ENCODE data around the gene KLHL5.

The KLHL5 gene

DNA sequence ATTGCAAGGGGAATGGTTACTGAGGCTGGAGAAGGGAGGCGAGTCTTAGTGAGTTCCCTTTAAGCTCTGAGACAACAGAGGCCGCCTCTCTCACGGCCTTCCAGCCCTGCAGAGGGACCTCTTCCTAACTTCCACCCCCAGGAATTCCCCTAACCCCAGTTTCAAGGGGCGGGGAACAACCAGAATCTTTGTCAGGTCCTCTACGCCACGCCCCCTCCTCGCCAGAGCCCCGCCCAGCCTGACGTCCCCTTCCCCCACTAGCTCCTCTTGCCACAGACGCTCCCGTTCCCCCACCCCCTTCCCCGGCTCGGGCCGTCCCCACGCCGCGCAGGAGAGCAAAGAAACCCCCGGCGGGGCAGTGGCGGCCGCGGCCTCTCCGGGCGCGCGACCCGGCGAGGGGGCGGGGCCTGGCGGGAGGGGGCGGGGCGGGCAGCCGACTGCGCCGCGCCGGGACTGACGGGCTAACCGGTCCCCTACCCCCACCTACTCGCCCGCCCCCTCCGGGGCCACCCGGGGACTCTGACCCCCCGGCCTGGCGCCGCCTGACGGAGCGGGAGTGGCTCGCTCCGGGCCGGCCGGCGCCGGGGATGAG is 17.6 kb upstream of the KLHL5 start:
- in situ Hi-C loops (cut with MboI; ENCODE audit: low sequenced_read_pairs) = no loop called here

DNA sequence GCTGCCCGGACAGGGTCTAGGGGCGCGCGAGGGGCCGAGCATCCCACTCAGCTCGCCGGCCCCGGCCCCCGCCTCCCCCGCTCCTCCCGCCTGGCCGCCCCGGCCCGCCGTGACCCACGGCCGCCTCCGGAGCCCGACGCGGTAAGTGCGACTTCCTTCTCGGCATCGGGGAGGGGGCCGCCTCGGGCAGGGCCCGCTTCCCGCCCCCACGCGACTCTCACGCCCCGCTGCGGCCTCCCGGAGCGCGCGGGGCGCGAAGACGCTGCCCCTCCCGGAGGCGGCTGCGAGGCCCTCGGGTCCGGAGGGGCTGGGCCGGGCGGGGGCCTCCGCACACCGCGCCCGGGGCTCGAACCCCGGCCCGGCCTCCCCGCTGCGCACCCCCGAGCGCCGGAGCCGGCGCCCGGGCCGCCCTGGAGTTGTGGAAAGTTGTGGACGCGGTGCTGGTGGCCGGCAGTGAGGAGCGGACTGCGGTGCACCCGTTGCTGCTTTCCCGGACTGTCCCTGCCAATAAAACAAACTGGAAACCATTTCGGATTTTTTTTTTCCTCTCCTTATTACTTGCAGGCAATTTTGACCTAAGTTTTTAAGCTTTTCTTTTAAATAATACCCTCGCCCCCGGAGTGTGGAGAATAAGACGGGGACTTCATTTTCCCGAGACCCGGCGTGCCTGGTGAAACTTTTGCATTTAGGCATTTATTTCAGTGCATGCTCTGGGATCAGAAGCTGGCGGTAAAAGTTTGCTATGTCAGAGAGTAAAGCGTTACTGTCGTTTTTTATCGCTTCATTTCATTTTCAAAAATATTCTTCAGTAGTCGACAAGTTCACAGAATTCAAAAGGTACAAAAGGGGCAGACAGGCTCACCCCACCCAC is 16.8 kb upstream of the KLHL5 start:
- in situ Hi-C loops (cut with MboI; ENCODE audit: low sequenced_read_pairs) = no loop called here

DNA sequence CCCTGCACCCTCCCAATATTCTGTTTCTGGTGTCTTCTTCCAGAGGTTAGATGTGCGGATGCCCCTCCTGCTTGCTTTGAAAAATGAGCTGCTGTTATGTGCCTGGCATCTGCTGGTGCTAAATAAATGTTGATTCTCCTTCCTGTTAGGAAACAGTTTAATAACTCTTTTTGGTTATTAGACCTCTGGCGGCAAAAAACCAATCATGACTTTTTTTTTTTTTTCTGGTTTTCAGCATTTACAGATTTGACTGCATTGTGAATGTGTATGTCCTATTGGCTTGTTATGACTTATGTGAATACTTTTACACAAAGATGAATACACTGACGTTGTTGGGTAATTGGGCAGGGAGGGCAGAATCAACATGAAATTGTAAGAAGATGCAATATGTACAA is 16.2 kb upstream of the KLHL5 start:
- in situ Hi-C loops (cut with MboI; ENCODE audit: low sequenced_read_pairs) = no loop called here

DNA sequence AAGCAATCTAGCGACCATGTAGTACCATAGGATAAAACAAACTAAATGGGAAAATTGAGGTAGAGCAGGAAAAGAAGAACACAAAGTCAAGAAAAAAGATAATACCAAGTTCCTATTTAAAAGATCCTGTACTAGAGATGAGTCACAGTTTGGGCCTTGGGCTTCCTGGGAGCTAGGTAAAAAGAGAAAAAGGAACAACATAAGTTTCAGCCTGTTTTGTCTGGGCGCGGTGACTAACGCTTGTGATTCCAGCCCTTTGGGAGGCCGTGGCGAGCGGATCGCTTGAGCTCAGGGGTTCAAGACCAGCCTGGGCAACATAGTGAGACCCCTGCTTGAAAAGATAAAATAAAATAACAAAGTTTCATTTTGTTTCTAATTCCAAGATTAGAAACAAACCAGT is 15.8 kb upstream of the KLHL5 start:
- in situ Hi-C loops (cut with MboI; ENCODE audit: low sequenced_read_pairs) = no loop called here

DNA sequence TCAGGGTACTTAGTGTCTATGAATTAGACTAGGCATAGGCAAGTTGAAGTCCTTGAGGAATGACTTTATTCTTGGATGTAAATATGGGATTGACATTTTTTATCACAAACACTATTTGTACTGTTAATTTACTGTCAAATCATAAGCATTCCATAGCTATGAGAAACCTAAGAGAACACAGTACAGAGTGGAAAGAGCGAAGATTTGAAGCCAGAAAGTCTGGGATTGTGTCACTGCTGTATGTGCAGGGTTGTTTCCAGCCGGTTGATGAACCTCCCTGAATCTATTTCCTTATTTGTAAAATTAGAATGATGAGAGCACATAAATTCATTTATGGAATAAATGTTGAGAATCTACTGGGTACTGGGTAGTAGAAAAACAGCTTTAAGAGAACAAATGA is 14.4 kb upstream of the KLHL5 start:
- in situ Hi-C loops (cut with MboI; ENCODE audit: low sequenced_read_pairs) = no loop called here

DNA sequence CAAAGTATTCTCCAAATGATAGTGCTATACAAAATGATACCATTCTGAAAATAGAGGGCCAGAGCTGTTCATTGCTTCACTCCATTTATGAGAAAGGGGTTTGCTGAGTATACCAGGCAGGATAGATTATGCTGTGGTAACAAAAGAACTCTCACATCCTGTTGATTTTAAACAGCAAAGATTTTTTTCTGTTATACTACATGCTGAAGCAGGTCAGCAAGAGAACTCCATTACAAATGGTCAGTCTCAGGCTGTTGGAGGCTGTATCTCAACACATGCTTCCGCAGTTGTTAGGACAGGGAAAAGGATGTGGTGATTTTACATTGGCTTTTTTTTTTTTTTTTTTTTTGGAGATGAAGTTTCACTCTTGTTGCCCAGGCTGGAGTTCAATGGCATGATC is 13.7 kb upstream of the KLHL5 start:
- in situ Hi-C loops (cut with MboI; ENCODE audit: low sequenced_read_pairs) = no loop called here

DNA sequence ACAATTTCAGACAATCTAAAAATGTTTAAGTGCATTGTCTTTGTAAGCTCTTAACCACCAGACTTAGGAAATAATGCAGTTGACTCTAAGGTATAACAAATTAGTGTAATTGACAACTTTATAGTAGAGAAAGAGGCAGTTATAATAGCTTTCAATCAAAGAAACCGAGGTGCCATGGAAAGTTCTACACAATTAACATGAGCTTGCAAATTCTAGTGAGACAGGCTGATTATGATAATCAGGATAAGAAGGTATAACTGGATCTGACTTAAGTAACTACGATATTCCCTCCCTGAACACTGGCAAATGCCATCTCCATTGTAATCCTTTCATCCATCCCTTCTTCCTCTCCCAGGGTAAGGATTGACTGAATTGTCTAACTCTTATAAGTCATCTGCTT is 11.4 kb upstream of the KLHL5 start:
- in situ Hi-C loops (cut with MboI; ENCODE audit: low sequenced_read_pairs) = no loop called here

DNA sequence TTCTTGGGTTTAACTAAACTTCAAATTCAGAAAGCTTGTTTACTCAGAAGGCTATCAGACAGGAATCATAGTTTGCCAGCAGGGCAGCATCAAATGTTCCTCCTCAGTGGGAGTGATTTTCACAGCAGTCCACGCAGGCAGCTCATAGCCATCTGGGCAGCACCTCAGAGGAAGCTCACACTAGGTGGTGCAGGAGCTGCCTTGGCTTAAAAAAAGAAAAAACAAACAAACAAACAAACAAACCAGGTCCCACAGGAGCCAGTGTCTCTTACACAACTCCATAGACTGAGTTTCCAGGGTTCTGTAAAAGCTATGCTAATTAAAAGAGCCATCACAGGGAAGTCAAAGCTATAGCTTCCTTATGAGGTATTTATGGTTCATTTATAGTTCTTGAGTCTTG is 10.5 kb upstream of the KLHL5 start:
- in situ Hi-C loops (cut with MboI; ENCODE audit: low sequenced_read_pairs) = no loop called here

DNA sequence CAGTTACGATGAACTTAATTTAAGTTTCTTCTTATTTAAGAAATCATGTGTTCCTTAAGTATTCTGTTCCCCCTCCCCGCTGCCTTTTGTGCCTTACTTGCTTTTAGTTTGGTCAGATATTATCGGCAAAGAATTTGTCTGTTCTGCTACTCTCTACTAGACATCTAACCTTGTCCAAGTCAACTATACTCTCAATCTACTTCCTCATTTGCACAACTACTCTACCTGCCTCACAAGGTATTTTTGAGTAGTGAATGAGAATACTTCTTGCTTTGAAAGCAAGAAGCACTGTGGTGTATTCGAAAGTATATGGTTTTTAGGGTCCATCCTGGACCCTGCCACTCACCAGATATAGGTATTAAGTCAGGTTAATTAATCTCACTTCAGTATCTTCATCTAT is 8.0 kb upstream of the KLHL5 start:
- in situ Hi-C loops (cut with MboI; ENCODE audit: low sequenced_read_pairs) = no loop called here

DNA sequence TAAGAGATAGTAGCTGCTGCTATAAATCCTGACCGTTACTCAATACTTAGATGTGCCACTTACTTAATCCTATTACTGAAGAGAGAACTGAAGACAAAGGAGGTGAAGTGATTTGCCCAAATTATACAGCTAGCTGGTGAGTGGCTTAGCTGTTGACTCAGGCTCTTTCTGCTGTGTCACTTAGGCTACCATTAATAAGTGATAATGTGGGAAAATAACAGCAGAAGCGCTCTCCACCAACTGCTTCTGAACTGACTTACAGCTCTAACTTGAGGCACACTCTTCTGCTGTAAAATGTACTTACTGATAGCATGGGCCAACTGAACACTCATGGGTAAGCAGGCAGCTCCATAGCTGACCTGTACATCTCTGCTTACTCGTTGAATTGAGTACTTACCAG is 7.5 kb upstream of the KLHL5 start:
- in situ Hi-C loops (cut with MboI; ENCODE audit: low sequenced_read_pairs) = no loop called here

DNA sequence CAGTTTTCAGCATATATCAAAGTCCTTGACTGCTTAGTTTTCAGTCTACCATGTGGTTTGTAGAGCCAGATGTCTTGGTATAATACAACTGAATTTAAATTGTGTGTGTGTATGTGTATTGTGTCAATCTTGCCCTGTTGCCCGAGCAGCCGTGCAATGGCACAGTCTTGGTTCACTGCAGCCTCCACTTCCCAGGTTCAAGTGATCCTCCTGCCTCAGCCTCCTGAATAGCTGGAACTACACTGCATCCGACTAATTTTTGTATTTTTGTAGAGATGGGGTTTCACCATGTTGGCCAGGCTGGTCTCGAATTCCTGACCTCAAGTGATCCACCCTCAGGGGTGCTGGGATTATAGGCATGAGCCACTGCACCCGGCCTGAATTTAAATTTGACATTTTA is 6.0 kb upstream of the KLHL5 start:
- in situ Hi-C loops (cut with MboI; ENCODE audit: low sequenced_read_pairs) = no loop called here

DNA sequence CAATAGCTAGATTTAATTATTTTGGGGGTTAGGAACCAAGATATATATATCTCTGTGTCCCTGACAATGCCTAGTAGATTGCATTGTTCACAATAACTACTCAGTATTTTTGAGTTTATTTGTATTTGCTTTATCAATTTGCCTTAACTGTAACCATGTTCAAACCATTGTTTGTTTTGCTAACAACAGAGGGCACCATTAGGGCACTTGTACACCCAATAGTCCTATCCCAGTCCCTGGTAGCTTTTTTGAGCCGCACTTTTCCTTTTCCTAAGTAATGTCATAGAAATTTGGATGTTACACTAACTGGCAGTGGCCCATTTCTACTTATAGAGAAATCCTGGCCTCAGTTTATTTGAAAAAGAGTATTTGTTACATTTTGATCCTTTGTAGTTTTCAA is 575 bp upstream of the KLHL5 start:
- in situ Hi-C loops (cut with MboI; ENCODE audit: low sequenced_read_pairs) = no loop called here

DNA sequence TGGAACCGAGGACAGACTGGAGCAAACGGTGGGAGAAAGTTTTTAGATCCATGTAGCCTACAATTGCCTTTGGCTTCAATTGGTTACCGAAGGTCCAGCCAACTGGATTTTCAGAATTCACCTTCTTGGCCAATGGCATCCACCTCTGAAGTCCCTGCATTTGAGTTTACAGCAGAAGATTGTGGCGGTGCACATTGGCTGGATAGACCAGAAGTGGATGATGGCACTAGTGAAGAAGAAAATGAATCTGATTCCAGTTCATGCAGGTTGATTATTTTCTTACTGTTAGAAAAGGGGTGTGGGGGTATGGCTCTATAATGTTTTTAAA is 702 bp downstream of the KLHL5 start:
- in situ Hi-C loops (cut with MboI; ENCODE audit: low sequenced_read_pairs) = no loop called here

DNA sequence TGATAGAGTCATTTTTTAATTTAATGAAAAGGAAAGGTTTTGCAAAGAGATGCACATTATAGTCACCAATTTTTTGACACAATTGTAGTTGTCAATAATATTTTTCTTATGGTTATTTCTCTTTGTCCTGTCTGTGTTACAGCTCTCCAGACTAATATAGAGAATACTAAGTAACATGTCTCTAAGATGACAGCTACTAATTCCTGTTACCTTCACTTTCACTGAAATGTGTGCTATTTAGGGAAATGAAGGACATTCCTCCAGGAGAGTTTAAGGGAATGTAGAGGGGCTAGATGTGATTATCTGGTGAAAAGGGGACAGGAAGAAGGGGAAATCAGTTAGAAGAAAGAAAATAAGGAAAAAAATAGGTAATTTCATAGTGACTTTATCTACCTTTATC is 1.4 kb downstream of the KLHL5 start:
- in situ Hi-C loops (cut with MboI; ENCODE audit: low sequenced_read_pairs) = no loop called here

DNA sequence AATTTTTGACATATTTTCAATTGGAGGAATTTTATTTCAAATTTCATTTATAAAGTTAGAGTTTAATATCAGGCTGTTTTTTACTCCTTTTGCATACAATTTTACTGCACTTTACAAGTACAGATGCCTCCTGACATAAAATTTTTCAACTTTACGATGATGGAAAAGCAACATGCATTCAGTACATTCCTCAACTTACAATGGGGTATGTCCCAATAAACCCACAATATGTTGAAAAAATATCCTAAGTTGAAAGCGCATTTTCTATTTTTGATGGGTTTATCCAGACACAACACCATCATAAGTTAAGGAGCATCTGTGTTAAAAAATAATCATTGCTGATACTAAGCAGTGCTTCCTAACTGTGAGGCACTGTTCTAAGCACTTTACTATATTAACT is 4.3 kb downstream of the KLHL5 start:
- in situ Hi-C loops (cut with MboI; ENCODE audit: low sequenced_read_pairs) = no loop called here

DNA sequence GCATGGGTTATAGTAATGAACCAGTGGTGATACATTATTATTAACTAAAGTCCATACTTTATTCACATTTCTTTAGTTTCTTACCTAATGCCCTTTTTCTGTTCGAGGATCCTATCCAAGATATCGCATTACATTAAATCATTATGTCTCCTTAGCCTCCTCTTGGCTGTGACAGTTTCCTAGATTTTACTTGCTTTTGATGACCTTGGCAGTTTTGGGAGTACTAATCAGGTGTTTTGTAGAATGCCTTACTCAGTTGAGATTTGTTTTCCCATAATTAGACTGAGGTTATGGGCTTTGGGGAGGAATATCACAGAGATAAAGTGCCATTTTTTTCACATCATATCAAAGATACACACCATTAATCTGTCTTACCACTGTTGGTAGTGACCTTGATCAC is 5.0 kb downstream of the KLHL5 start:
- in situ Hi-C loops (cut with MboI; ENCODE audit: low sequenced_read_pairs) = no loop called here

DNA sequence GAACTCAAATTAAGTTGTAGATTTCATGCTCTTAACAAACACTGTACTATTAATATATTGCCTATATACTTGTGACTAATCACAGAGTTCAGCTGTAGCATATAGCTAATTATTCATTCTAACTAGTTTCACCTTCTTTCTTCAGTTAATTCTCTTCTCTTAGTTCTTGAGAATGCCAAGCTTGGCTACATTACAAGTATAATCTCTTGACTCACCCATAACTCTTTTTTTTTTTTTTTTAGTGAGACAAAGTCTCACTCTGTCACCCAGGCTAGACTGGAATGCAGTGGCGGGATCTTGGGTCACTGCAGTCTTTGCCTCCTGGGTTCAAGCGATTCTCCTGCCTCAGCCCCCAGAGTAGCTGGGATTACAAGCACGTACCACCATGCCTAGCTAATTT is 5.4 kb downstream of the KLHL5 start:
- in situ Hi-C loops (cut with MboI; ENCODE audit: low sequenced_read_pairs) = no loop called here

DNA sequence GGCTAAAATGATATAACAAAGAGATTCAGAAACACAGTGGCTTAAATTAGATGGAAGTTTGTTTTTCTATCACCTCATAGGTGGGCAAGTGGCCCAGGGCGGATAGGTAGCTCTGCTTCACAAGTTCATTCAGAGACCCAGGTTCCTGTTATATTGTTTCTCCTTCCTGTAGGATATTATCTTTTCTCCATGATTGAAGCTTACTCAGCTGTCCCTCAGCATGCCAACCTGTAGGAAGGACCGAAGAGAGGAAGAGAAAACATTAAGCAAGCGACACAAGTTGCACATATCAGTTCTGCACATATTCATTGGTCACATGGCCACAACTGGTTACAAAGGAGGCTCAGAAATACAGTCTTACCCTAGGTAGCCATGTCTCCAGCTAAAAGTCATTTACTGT is 6.9 kb downstream of the KLHL5 start:
- in situ Hi-C loops (cut with MboI; ENCODE audit: low sequenced_read_pairs) = no loop called here

DNA sequence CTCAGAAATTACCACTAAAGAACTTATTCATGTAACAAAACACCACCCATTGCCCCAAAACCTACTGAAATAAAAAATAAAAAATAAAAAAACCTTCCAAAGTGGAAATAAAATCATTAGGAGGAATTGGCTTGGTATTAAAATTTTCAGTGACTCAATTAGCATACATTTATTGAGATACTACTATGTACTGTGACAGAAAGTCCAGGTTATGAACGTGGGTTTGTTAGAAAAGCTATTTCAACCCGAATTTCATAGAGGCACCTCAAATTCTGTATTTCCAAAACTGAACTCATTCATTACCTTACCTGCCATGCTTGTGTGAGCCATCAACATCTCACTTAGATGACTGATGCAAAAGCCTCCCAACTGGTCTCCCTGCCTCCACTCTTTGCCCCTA is 16.8 kb downstream of the KLHL5 start:
- in situ Hi-C loops (cut with MboI; ENCODE audit: low sequenced_read_pairs) = no loop called here

DNA sequence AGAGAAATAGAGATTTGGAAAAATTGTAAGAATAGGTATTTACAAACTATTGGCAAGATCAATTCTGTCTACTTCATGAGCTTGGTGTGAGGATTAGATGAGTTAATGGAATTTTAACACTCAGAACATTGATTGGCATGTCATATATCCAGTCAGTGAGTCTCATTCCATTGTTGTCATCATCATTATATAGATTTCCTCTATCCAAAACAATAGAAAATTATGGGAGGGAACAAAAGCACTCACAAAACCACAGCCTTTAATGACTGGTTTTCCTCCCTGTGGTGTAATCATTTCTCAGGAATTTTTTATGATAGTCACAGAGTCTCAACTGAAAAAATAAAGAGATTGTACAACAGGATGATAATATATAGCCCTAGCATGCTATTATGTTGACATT is 21.1 kb downstream of the KLHL5 start:
- in situ Hi-C loops (cut with MboI; ENCODE audit: low sequenced_read_pairs) = no loop called here

DNA sequence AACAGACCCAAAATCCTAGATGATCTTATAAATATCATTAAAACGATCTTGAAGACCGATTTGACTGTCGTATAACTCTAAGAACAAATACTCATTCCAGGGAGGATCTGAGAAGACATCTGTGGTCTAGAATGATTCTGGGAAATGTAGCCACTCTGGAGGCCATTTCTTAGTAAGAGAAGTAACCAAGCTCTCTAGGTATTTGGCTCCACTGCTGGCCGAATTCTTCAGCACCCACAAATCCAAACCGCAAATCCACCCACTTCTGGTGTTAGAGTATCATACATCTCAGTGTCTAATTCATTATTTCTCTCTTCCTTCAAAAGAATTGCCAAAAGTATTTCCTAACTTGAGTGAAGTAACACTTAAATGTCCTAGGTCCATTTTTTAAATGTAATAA is 23.9 kb downstream of the KLHL5 start:
- in situ Hi-C loops (cut with MboI; ENCODE audit: low sequenced_read_pairs) = no loop called here

DNA sequence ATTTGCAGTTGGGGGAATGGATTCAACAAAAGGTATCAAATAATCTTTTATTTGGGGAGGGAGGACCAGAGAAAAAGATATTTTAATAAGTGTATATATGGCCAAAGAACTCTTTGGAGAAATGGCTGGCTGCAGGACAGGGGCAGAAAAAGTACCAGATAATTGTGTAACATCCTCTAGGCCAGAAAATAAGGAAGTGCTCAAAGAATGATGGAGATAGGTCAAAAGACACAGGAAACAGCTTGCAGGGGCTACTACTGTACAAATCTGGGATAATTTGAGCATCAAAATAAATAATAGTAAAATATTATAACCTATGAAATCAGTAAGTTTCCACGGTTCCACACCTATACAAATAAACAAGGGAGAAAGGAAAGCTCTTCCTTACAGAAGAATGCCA is 34.8 kb downstream of the KLHL5 start:
- in situ Hi-C loops (cut with MboI; ENCODE audit: low sequenced_read_pairs) = no loop called here

DNA sequence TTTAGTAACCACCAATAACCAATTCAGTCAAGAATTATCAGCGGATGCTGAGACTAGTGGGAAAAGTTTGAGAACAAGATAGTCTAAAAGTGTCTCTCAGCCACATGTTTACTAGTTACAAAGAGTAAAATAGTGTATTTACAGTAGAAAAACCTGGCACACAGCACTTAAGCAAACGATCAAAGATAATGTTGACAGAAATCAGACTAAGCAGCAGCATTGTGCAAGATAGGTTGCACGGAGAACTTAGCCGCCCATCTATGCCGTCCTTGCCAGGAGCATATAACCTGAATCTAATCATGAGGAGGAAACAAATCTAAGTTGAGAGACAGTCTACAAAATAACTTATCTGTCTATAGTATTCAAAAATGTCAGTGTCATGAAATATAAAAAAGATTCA is 35.3 kb downstream of the KLHL5 start:
- in situ Hi-C loops (cut with MboI; ENCODE audit: low sequenced_read_pairs) = no loop called here

All from HL-60/S4 treated with phorbol 12-myristate 13-acetate at 8.2 ng/mL for 4 days and 3 days (cell line).